Common myeloid progenitor, CD34-positive (primary cell): ENCODE results near the gene CCL22.

Experiments used
- CTCF ChIA-PET: fragments of 350-600 bp; sonication (Branson Sonifier 250); formaldehyde crosslinking; loops from one replicate; lab custom pipeline; 2021; ENCODE audit warnings: antibody characterized with exemption; lab: Charles Lee
- POLR2A ChIA-PET: fragments of 350-600 bp; sonication (Branson Sonifier 250); formaldehyde crosslinking; loops from one replicate; lab custom pipeline; 2021; ENCODE audit warnings: antibody characterized with exemption; lab: Charles Lee
- DNase-seq, 3 donors: peaks; one replicate each; pipeline versions ENCODE4 v3.0.0 to v3.0.0-alpha.2; 2013
- H3K27ac ChIP-seq, 2 experiments: 1 replicate in 1 of 2; 2 replicates in 1 of 2; pipeline ENCODE4 v1.7.0; 2013; ENCODE audit warnings: inconsistent platforms in 2 of 2, low read length in 2 of 2, mild to moderate bottlenecking in 2 of 2, low read depth in 1 of 2, moderate library complexity in 1 of 2; ENCODE audit not compliant: severe bottlenecking in 2 of 2, insufficient read depth in 1 of 2, poor library complexity in 1 of 2
- H3K27me3 ChIP-seq, 5 experiments: replicated peaks in 2 of 5; 1 replicate in 3 of 5; 2 replicates in 2 of 5; pipeline versions ENCODE4 v1.6.1 to v1.7.0; 2013; ENCODE audit warnings: low read length in 4 of 5, mild to moderate bottlenecking in 2 of 5, moderate library complexity in 2 of 5, inconsistent platforms in 1 of 5; ENCODE audit not compliant: insufficient read depth in 5 of 5, control insufficient read depth in 4 of 5
- H3K36me3 ChIP-seq, 4 experiments: 1 replicate in 2 of 4; 2 replicates in 2 of 4; pipeline versions ENCODE4 v1.6.1 to v1.7.0; 2013; ENCODE audit warnings: low read length in 3 of 4, control low read depth in 1 of 4, mild to moderate bottlenecking in 1 of 4; ENCODE audit not compliant: control insufficient read depth in 4 of 4, insufficient read depth in 4 of 4
- H3K4me1 ChIP-seq, 4 experiments: 1 replicate in 3 of 4; 2 replicates in 1 of 4; pipeline versions ENCODE4 v1.6.1 to v1.7.1; 2013; ENCODE audit warnings: low read length in 3 of 4, mild to moderate bottlenecking in 3 of 4, control low read depth in 1 of 4, inconsistent platforms in 1 of 4, moderate library complexity in 1 of 4; ENCODE audit not compliant: control insufficient read depth in 4 of 4, insufficient read depth in 4 of 4; ENCODE audit errors: control extremely low read depth in 1 of 4
- H3K4me3 ChIP-seq, 7 experiments: 1 replicate in 4 of 7; 2 replicates in 3 of 7; pipeline versions ENCODE4 v1.5.1 to v1.7.0; 2013; ENCODE audit warnings: mild to moderate bottlenecking in 7 of 7, low read length in 6 of 7, moderate library complexity in 6 of 7, inconsistent platforms in 2 of 7, low read depth in 2 of 7, control low read depth in 1 of 7; ENCODE audit not compliant: insufficient read depth in 4 of 7, control insufficient read depth in 1 of 7; ENCODE audit errors: extremely low read depth in 1 of 7
- H3K9me3 ChIP-seq, 5 experiments: 1 replicate in 4 of 5; 2 replicates in 1 of 5; pipeline versions ENCODE4 v1.6.1 to v1.7.1; 2013; ENCODE audit warnings: low read length in 4 of 5, mild to moderate bottlenecking in 2 of 5, inconsistent platforms in 1 of 5, low read depth in 1 of 5, moderate library complexity in 1 of 5; ENCODE audit not compliant: control insufficient read depth in 4 of 5, insufficient read depth in 2 of 5; ENCODE audit errors: control extremely low read depth in 1 of 5
- WGBS: methylation state at CpG from one replicate; pipeline ENCODE4 v1.1.5; 2013; ENCODE audit not compliant: insufficient coverage; 5-methylcytosine and 5-hydroxymethylcytosine counted together

CCL22 gene

DNA sequence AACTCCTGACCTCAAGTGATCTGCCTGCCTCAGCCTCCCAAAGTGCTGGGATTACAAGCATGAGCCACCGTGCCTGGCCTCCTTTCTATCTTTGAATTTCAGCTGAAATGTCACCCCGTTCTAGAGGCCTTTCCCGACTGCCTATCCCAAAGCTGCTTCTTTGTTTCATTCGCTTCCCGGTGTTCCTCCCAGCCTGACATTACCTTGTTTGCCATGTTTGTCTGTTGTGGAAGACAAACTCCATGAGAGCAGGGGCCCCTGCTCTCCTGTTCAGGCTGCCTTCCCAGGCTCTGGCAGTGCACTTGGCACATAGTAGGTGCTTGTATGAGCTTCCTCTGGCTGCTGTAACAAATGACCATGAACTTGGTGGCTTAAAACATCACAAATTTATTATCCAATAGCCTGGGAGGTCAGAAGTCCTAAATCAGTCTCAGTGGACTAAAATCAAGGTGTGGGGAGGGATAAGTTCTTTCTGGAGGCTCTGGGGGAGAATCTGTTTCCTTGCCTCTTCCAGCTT, 2.6 kb upstream of the CCL22 start:
- WGBS = 97% methylated on average over 5 of the region's 5 CpGs

GRCh38 chr16:57356547-57356946, 2.0 kb upstream of the CCL22 start:
- WGBS = 86% methylated on average over 1 of the region's 4 CpGs
- H3K36me3 ChIP-seq = no peaks in the 10 kb centered on the region
- no peak overlapping the region for H3K27ac ChIP-seq
- ChIA-PET CTCF (no interaction called here), POLR2A (no interaction called here)
- H3K4me1 ChIP-seq = no peaks in the 10 kb centered on the region
- H3K27me3 ChIP-seq = peaks cover 0 to 7% (median 0%) of the 10 kb centered on the region in 5 experiments
- DNase-seq = no peak
- H3K4me3 ChIP-seq = no peak overlapping the region
- no peaks in the 10 kb centered on the region for H3K9me3 ChIP-seq

More for the DNA sequence above, 2.6 kb upstream of the CCL22 start:
- Histone ChIP-seq H3K36me3 (no peaks in the 10 kb centered on the region), H3K4me3 (no peak overlapping the region), H3K4me1 (no peaks in the 10 kb centered on the region), H3K27ac (no peak overlapping the region), H3K27me3 (peaks cover 0 to 7% (median 0%) of the 10 kb centered on the region in 5 experiments), H3K9me3 (no peaks in the 10 kb centered on the region)
- ChIA-PET CTCF (no interaction called here), POLR2A (no interaction called here)
- no peak for DNase-seq

GRCh38 chr16:57357330-57358085, 1.1 kb upstream of the CCL22 start:
- Histone ChIP-seq H3K9me3 (no peaks in the 10 kb centered on the region), H3K36me3 (no peaks in the 10 kb centered on the region), H3K27ac (no peak overlapping the region), H3K4me3 (no peak overlapping the region), H3K4me1 (no peaks in the 10 kb centered on the region), H3K27me3 (peaks cover 0 to 4% (median 0%) of the 10 kb centered on the region in 5 experiments)
- DNase-seq = no peak
- CTCF ChIA-PET = no interaction called here
- WGBS = 90% methylated on average over 8 of the region's 9 CpGs
- POLR2A ChIA-PET = no interaction called here

DNA sequence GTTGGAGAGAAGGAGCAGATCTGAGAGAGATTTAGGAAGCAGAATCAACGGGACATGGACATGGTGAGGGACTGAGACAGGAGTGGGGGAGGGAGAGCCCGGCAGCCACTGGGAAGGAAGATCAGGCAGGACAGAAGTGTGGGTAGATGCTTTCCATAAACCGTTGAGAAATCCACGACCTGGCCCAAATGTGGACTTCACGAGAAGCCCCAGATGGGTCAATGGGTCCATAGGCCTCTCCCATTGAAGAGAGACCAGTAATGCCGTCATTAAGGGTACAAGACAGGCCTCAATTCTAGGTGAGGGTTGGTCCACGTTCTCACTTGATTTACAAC, 530 bp upstream of the CCL22 start:
- Histone ChIP-seq H3K36me3 (no peaks in the 10 kb centered on the region), H3K9me3 (no peaks in the 10 kb centered on the region), H3K27me3 (peaks cover 0 to 3% (median 0%) of the 10 kb centered on the region in 5 experiments), H3K4me1 (no peaks in the 10 kb centered on the region), H3K4me3 (no peak overlapping the region), H3K27ac (no peak overlapping the region)
- ChIA-PET POLR2A (no interaction called here), CTCF (no interaction called here)
- DNase-seq = no peak
- 93% methylated on average over 7 of the region's 7 CpGs for WGBS

- CTCF ChIA-PET = interaction anchor here (0.5 kb wide), 1 partner anchor 33 kb away, joined by 4 read pairs; no protein-coding TSS in a partner anchor
- Histone ChIP-seq H3K4me1 (no peaks in the 10 kb centered on the region), H3K27ac (no peak overlapping the region), H3K4me3 (no peak overlapping the region), H3K27me3 (peaks cover 0 to 2% (median 0%) of the 10 kb centered on the region in 5 experiments), H3K9me3 (no peaks in the 10 kb centered on the region), H3K36me3 (no peaks in the 10 kb centered on the region)
- POLR2A ChIA-PET = no interaction called here
- WGBS = 97% methylated on average over 7 of the region's 16 CpGs
- no peak for DNase-seq
These were observed 1.8 kb downstream of the CCL22 start for GRCh38 chr16:57360321-57360935.

GRCh38 chr16:57361404-57361803, 2.8 kb downstream of the CCL22 start:
- no peak for DNase-seq
- H3K27me3 ChIP-seq = peaks cover 0 to 8% (median 2%) of the 10 kb centered on the region in 5 experiments
- 96% methylated on average over 4 of the region's 4 CpGs for WGBS
- H3K27ac ChIP-seq = no peak overlapping the region
- ChIA-PET POLR2A (no interaction called here), CTCF (no interaction called here)
- H3K9me3 ChIP-seq = no peaks in the 10 kb centered on the region
- no peak overlapping the region for H3K4me3 ChIP-seq
- no peaks in the 10 kb centered on the region for H3K36me3 ChIP-seq
- H3K4me1 ChIP-seq = peaks cover 0 to 4% (median 2%) of the 10 kb centered on the region in 4 experiments

DNA sequence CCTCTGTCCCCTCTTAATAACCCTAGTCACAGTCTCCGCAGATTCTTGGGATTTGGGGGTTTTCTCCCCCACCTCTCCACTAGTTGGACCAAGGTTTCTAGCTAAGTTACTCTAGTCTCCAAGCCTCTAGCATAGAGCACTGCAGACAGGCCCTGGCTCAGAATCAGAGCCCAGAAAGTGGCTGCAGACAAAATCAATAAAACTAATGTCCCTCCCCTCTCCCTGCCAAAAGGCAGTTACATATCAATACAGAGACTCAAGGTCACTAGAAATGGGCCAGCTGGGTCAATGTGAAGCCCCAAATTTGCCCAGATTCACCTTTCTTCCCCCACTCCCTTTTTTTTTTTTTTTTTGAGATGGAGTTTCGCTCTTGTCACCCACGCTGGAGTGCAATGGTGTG, 5.6 kb downstream of the CCL22 start:
- Histone ChIP-seq H3K4me3 (no peak overlapping the region), H3K4me1 (peaks cover 0 to 8% (median 5%) of the 10 kb centered on the region in 4 experiments), H3K27ac (no peak overlapping the region), H3K9me3 (no peaks in the 10 kb centered on the region), H3K27me3 (peaks cover 0 to 8% (median 2%) of the 10 kb centered on the region in 5 experiments), H3K36me3 (no peaks in the 10 kb centered on the region)
- no peak for DNase-seq
- ChIA-PET CTCF (interaction anchor here (0.6 to 1.1 kb wide), 4 partner anchors 36 to 514 kb away, joined by 3 to 4 read pairs (median 3); no protein-coding TSS in a partner anchor), POLR2A (no interaction called here)
- no CpG with 5 or more reads among the region's 3 CpGs for WGBS
